SH-SY5Y (cell line): ENCODE measurements around the gene FLRT1.

ENCODE experiments used
- GATA2 ChIP-seq: IDR thresholded peaks from 2 replicates; pipeline ENCODE4 v1.6.1; 2011; ENCODE audit warnings: mild to moderate bottlenecking, low read depth, low read length
- GATA3 ChIP-seq: IDR thresholded peaks from 2 replicates; pipeline ENCODE4 v1.6.1; 2011; ENCODE audit warnings: low read depth, mild to moderate bottlenecking, low read length, moderate library complexity

GRCh38 chr11:64044730-64045393 lies 9.1 kb downstream of the FLRT1 start:
- TF ChIP-seq GATA2 (no peak; the same call in 1 of the 2 replicates), GATA3 (no peak)
